Right atrium auricular region (tissue), 2 donors: ENCODE data around the gene ISG15. TPM values are rescaled to one million over a fixed set of nuclear protein-coding genes. Genes with fewer than 3 reads are reported as not detected.

Source experiments
- DNase-seq: peaks from one replicate; pipeline ENCODE4 v3.0.0-alpha.2; 2019; ENCODE audit warnings: low spot score
- H3K27ac ChIP-seq, 2 donors: fragments of 200-600 bp; sonication (generic); 1 replicate in 1 of 2; 2 replicates in 1 of 2; pipeline ENCODE4 v1.5.1; 2016 to 2019
- H3K27me3 ChIP-seq, 2 donors: fragments of 200-600 bp; sonication (generic); one replicate each; pipeline versions ENCODE4 v1.5.1 to v1.6.0; 2017 to 2019
- H3K36me3 ChIP-seq: fragments of 200-600 bp; sonication (generic); one replicate; pipeline ENCODE4 v1.5.1; 2016
- H3K4me1 ChIP-seq, 2 donors: fragments of 200-600 bp; sonication (generic); one replicate each; pipeline versions ENCODE4 v1.5.1 to v1.6.0; 2017 to 2019
- H3K4me3 ChIP-seq, 2 donors: fragments of 200-600 bp; sonication (generic); 1 replicate in 1 of 2; 2 replicates in 1 of 2; pipeline ENCODE4 v1.5.1; 2017 to 2019; ENCODE audit warnings: mild to moderate bottlenecking in 1 of 2, moderate library complexity in 1 of 2
- H3K9me3 ChIP-seq, 2 donors: fragments of 200-600 bp; sonication (generic); one replicate each; pipeline ENCODE4 v1.5.1; 2019
- CTCF ChIP-seq, 2 donors: fragments of 200-600 bp; sonication (generic); IDR thresholded peaks; one replicate each; pipeline ENCODE4 v1.5.1; 2019; ENCODE audit warnings: antibody characterized with exemption in 2 of 2
- total RNA-seq, 2 donors: library from RNA; depleted of rRNA; stranded (reverse); fragments of >200 nt; gene quantifications; one replicate each; pipeline ENCODE4 v1.1.0, GENCODE V29; 2016

Gene ISG15
- total RNA-seq, 2 donors from 2014 or later, result 26.8 to 32.2 TPM

GRCh38 chr1:1035291-1035943 is 22.1 kb downstream of the ISG15 start:
- no peak overlapping the region for H3K27ac ChIP-seq
- H3K4me3 ChIP-seq, result no peak overlapping the region
- no peak for DNase-seq
- H3K27me3 ChIP-seq, result peaks cover 4 to 5% of the 10 kb centered on the region in 2 donors
- TF ChIP-seq CTCF (IDR thresholded peaks at IDR 0.05), result no peak
- peaks cover 0 to 53% of the 10 kb centered on the region in 2 donors for H3K4me1 ChIP-seq
- H3K36me3 ChIP-seq, result no peaks in the 10 kb centered on the region
- no peaks in the 10 kb centered on the region for H3K9me3 ChIP-seq

GRCh38 chr1:1037366-1038327 is 24.4 kb downstream of the ISG15 start:
- H3K9me3 ChIP-seq, result no peaks in the 10 kb centered on the region
- H3K27me3 ChIP-seq, result peaks cover 4 to 5% of the 10 kb centered on the region in 2 donors
- no peak overlapping the region for H3K27ac ChIP-seq
- DNase-seq, result no peak
- H3K4me1 ChIP-seq, result peaks cover 0 to 42% of the 10 kb centered on the region in 2 donors
- H3K4me3 ChIP-seq, result no peak overlapping the region
- TF ChIP-seq CTCF (IDR thresholded peaks at IDR 0.05), result no peak
- no peaks in the 10 kb centered on the region for H3K36me3 ChIP-seq

DNA sequence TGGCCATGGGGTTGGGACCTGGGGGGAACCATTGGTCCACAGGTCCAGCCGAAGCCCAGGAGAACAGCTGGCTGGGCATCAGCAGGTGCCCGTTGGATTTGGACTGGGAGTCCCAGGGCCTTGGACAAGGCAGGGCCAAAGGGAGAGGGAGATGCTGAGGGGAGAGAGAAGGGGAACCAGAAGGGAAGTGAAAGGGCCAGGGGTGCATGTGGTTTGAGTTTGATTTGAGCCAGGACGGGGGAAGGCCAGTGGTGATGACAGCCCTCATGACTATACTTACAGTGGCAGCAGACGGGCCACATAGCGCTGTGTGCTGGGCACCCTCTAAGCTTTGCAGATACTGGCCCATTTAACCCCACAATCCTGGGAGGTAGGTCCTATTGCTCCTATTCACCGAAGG is 25.4 kb downstream of the ISG15 start:
- no peak for TF ChIP-seq CTCF (IDR thresholded peaks at IDR 0.05)
- Histone ChIP-seq H3K4me1 (peaks cover 0 to 31% of the 10 kb centered on the region in 2 donors), H3K4me3 (no peak overlapping the region), H3K36me3 (no peaks in the 10 kb centered on the region), H3K27ac (no peak overlapping the region), H3K27me3 (peaks cover 4 to 5% of the 10 kb centered on the region in 2 donors), H3K9me3 (no peaks in the 10 kb centered on the region)
- DNase-seq, result no peak

- Histone ChIP-seq H3K27me3 (peaks cover 0 to 5% of the 10 kb centered on the region in 2 donors), H3K4me1 (peaks cover 0 to 25% of the 10 kb centered on the region in 2 donors), H3K27ac (no peak overlapping the region), H3K36me3 (no peaks in the 10 kb centered on the region), H3K9me3 (no peaks in the 10 kb centered on the region), H3K4me3 (peak overlapping the region in 1 of 2 donors; percentile 57)
- TF ChIP-seq CTCF (IDR thresholded peaks at IDR 0.05), result no peak
- no peak for DNase-seq
Observed at GRCh38 chr1:1039145-1039910, 26.0 kb downstream of the ISG15 start.
